Nephron (organoid): ENCODE data around the gene LIPG.
"Not testable (repeated sequence)": the region's sequence is repeated elsewhere in the genome, so short reads cannot be mapped to it uniquely, and the experiment has no call there.

ENCODE experiments used
- H3K27ac Mint-ChIP-seq, 3 experiments: 2 replicates each; pipeline ENCODE4 v1.8.0; 2020; ENCODE audit warnings: mixed read lengths in 3 of 3, mild to moderate bottlenecking in 2 of 3, moderate library complexity in 1 of 3
- H3K27me3 Mint-ChIP-seq: 2 replicates; pipeline ENCODE4 v1.8.0; 2021; ENCODE audit warnings: low read depth, mild to moderate bottlenecking, moderate library complexity, mixed read lengths
- H3K36me3 Mint-ChIP-seq: 2 replicates; pipeline ENCODE4 v1.8.0; 2020; ENCODE audit warnings: low read depth, mixed read lengths
- H3K4me1 Mint-ChIP-seq: 2 replicates; pipeline ENCODE4 v1.8.0; 2020; ENCODE audit warnings: mixed read lengths
- H3K4me3 Mint-ChIP-seq, 3 experiments: 2 replicates each; pipeline ENCODE4 v1.8.0; 2020; ENCODE audit warnings: mild to moderate bottlenecking in 3 of 3, mixed read lengths in 3 of 3, moderate library complexity in 2 of 3
- H3K9me3 Mint-ChIP-seq: 2 replicates; pipeline ENCODE4 v1.8.0; 2020; ENCODE audit warnings: mixed read lengths
- CTCF ChIP-seq, 3 experiments: fragments of 200-600 bp; sonication (generic); IDR thresholded peaks; one replicate each; pipeline ENCODE4 v1.5.0; 2021; ENCODE audit warnings: antibody characterized with exemption in 3 of 3; ENCODE audit not compliant: unreplicated experiment in 3 of 3

LIPG gene

GRCh38 chr18:49561289-49562193 lies at the start of gene LIPG:
TSS of gene LIPG (plus strand) at chr18:49562057. CDS start at chr18:49562309, 252 bp downstream.
- peak within 1 kb of the TSS; percentile 71 to 78 (median 72) for H3K27ac Mint-ChIP-seq
- no peaks in the 10 kb centered on the region for H3K9me3 Mint-ChIP-seq
- H3K4me3 Mint-ChIP-seq, result peak within 1 kb of the TSS; percentile 92 to 98 (median 96)
- H3K4me1 Mint-ChIP-seq, result peaks cover 58% of the 10 kb centered on the region
- peaks cover 55% of the 10 kb centered on the region for H3K27me3 Mint-ChIP-seq
- H3K36me3 Mint-ChIP-seq, result peaks cover 2% of the 10 kb centered on the region
- no peak for TF ChIP-seq CTCF (IDR thresholded peaks at IDR 0.05; ENCODE audit: unreplicated experiment in 3 of 3)

GRCh38 chr18:49512876-49513275 lies 49.0 kb upstream of the LIPG start:
- not testable (repeated sequence) for H3K4me1 Mint-ChIP-seq, H3K36me3 Mint-ChIP-seq, H3K27me3 Mint-ChIP-seq, H3K9me3 Mint-ChIP-seq, H3K27ac Mint-ChIP-seq, H3K4me3 Mint-ChIP-seq

GRCh38 chr18:49514577-49514976 lies 47.3 kb upstream of the LIPG start:
- H3K27me3 Mint-ChIP-seq, result peaks cover 5% of the 10 kb centered on the region
- H3K36me3 Mint-ChIP-seq, result no peaks in the 10 kb centered on the region
- peaks cover 13% of the 10 kb centered on the region for H3K4me1 Mint-ChIP-seq
- H3K9me3 Mint-ChIP-seq, result no peaks in the 10 kb centered on the region
- no peak for TF ChIP-seq CTCF (IDR thresholded peaks at IDR 0.05; ENCODE audit: unreplicated experiment in 3 of 3)
- H3K4me3 Mint-ChIP-seq, result no peak overlapping the region
- H3K27ac Mint-ChIP-seq, result peak overlapping the region in 1 of 3 experiments; percentile 54

GRCh38 chr18:49515003-49515402 lies 46.9 kb upstream of the LIPG start:
- H3K4me1 Mint-ChIP-seq, result peaks cover 14% of the 10 kb centered on the region
- not testable (repeated sequence) for H3K36me3 Mint-ChIP-seq, H3K9me3 Mint-ChIP-seq, H3K27me3 Mint-ChIP-seq, H3K27ac Mint-ChIP-seq, H3K4me3 Mint-ChIP-seq

GRCh38 chr18:49515516-49515915 lies 46.3 kb upstream of the LIPG start:
- Mint-ChIP-seq H3K36me3 (no peaks in the 10 kb centered on the region), H3K4me3 (no peak overlapping the region), H3K27me3 (peaks cover 5% of the 10 kb centered on the region), H3K9me3 (no peaks in the 10 kb centered on the region), H3K27ac (no peak overlapping the region), H3K4me1 (peaks cover 14% of the 10 kb centered on the region)
- no peak for TF ChIP-seq CTCF (IDR thresholded peaks at IDR 0.05; ENCODE audit: unreplicated experiment in 3 of 3)

GRCh38 chr18:49517483-49517882 lies 44.4 kb upstream of the LIPG start:
- peaks cover 27% of the 10 kb centered on the region for H3K4me1 Mint-ChIP-seq
- H3K9me3 Mint-ChIP-seq, result no peaks in the 10 kb centered on the region
- no peak for TF ChIP-seq CTCF (IDR thresholded peaks at IDR 0.05; ENCODE audit: unreplicated experiment in 3 of 3)
- no peak overlapping the region for H3K27ac Mint-ChIP-seq
- no peaks in the 10 kb centered on the region for H3K36me3 Mint-ChIP-seq
- peaks cover 5% of the 10 kb centered on the region for H3K27me3 Mint-ChIP-seq
- H3K4me3 Mint-ChIP-seq, result no peak overlapping the region
